Adrenal gland (tissue), 12 donors: ENCODE measurements around the gene FBXO33. TPM values are rescaled to one million over a fixed set of nuclear protein-coding genes. Genes with fewer than 3 reads are reported as not detected.

ENCODE experiments used
- DNase-seq, 7 donors: peaks; one replicate each; pipeline ENCODE4 v3.0.0-alpha.2; 2019 to 2020
- H3K27ac ChIP-seq, 5 donors: fragments of 200-600 bp; sonication (generic) in 4 of 5; 1 replicate in 3 of 5; 2 replicates in 2 of 5; pipeline versions ENCODE4 v1.5.1 to v1.8.0; 2016 to 2020; ENCODE audit warnings: mild to moderate bottlenecking in 1 of 5
- H3K27me3 ChIP-seq: fragments of 200-600 bp; 2 replicates; pipeline ENCODE4 v1.8.0; 2021
- H3K36me3 ChIP-seq, 2 donors: fragments of 200-600 bp; replicated peaks in 1 of 2; 1 replicate in 1 of 2; 2 replicates in 1 of 2; pipeline versions ENCODE4 v1.5.1 to v1.8.0; 2018 to 2022
- H3K4me1 ChIP-seq, 2 donors: fragments of 200-600 bp; replicated peaks in 1 of 2; 1 replicate in 1 of 2; 2 replicates in 1 of 2; pipeline versions ENCODE4 v1.5.1 to v1.8.0; 2018 to 2021
- H3K4me3 ChIP-seq, 4 donors: fragments of 200-600 bp; sonication (generic) in 3 of 4; one replicate each; pipeline ENCODE4 v1.5.1; 2016 to 2018
- H3K9me3 ChIP-seq, 3 donors: fragments of 200-600 bp; sonication (generic) in 1 of 3; replicated peaks in 1 of 3; 1 replicate in 2 of 3; 2 replicates in 1 of 3; pipeline versions ENCODE4 v1.5.1 to v1.8.0; 2016 to 2021
- POLR2A ChIP-seq, 2 donors: fragments of 450-650 bp; IDR thresholded peaks; one replicate each; pipeline ENCODE4 v1.6.1; 2017; ENCODE audit warnings: antibody characterized with exemption in 2 of 2, mild to moderate bottlenecking in 2 of 2, moderate library complexity in 1 of 2
- WGBS, 4 donors: extraction: QIAGEN DNeasy Blood & Tissue Kit in 2 of 4; methylation state at CpG; one replicate each; pipeline versions ENCODE4 v1.1.5 to v1.1.7; 2013 to 2017; 5-methylcytosine and 5-hydroxymethylcytosine counted together
- intact Hi-C, 2 donors: fragments of 100-400 bp; cut with DNase I; formaldehyde crosslinking; loops; one replicate each; pipeline versions ENCODE4 v1.14.1 to v1.15.0; 2022 to 2023
- polyA plus RNA-seq, 3 donors: library from polyadenylated mRNA; stranded (reverse); fragments of 200-250 nt in 2 of 3; fragments of 350-450 nt in 1 of 3; fragmentation: Illumina TruSeq in 1 of 3; extraction: RNeasy Lipid Tissue Mini Kit (QIAGEN cat#74804) in 1 of 3; gene quantifications; one replicate each; pipeline ENCODE4 v1.2.3, GENCODE V29; 2013 to 2014
- total RNA-seq, 9 donors: library from RNA; depleted of rRNA in 4 of 9; stranded (reverse); fragments of >200 nt in 4 of 9; fragments of 120-200 nt in 1 of 9; fragmentation: NEBNext Ultra II Directional in 1 of 9; extraction: Animal tissue kit (Norgen Biotek cat#: 25700) in 1 of 9; gene quantifications; one replicate each; pipeline versions ENCODE4 v1.1.0 to v1.2.4, GENCODE V29; 2013 to 2023
- TF ChIP-seq, protein P1 (sequence below), 6 experiments: fragments of 450-650 bp in 4 of 6; fragments of 200-600 bp in 2 of 6; sonication (generic) in 1 of 6; IDR thresholded peaks; 1 replicate in 5 of 6; 2 replicates in 1 of 6; pipeline versions ENCODE4 v1.5.1 to v1.8.0; 2016 to 2021; ENCODE audit warnings: antibody characterized with exemption in 6 of 6, mild to moderate bottlenecking in 2 of 6, moderate library complexity in 1 of 6
- donor health status: healthy with polysubstance abuse.
- donor health status: Bipolar disorder and iron deficiency.
- donor health status: DM: yes; HTN: yes; CAD: no.
- donor health status: DM: no; HTN: no; CAD: no.
- donor health status: DM: no; HTN: no; CAD: no.
- donor health status: DM: yes; HTN: yes; CAD: no.

The FBXO33 gene
- total and polyA plus RNA-seq, 12 donors = 6.0 to 23.2 (median 17.8) TPM

- TF ChIP-seq POLR2A (IDR thresholded peaks at IDR 0.05) = no peak
- TF ChIP-seq, protein P1, sequence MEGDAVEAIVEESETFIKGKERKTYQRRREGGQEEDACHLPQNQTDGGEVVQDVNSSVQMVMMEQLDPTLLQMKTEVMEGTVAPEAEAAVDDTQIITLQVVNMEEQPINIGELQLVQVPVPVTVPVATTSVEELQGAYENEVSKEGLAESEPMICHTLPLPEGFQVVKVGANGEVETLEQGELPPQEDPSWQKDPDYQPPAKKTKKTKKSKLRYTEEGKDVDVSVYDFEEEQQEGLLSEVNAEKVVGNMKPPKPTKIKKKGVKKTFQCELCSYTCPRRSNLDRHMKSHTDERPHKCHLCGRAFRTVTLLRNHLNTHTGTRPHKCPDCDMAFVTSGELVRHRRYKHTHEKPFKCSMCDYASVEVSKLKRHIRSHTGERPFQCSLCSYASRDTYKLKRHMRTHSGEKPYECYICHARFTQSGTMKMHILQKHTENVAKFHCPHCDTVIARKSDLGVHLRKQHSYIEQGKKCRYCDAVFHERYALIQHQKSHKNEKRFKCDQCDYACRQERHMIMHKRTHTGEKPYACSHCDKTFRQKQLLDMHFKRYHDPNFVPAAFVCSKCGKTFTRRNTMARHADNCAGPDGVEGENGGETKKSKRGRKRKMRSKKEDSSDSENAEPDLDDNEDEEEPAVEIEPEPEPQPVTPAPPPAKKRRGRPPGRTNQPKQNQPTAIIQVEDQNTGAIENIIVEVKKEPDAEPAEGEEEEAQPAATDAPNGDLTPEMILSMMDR (IDR thresholded peaks at IDR 0.05) = no peak
- H3K9me3 ChIP-seq = no peaks in the 10 kb centered on the region
- H3K27ac ChIP-seq = no peak overlapping the region
- H3K4me1 ChIP-seq = no peaks in the 10 kb centered on the region
- H3K27me3 ChIP-seq = no peaks in the 10 kb centered on the region
- no peak overlapping the region for H3K4me3 ChIP-seq
- 93 to 100% (median 96%) methylated on average over 1 of the region's 1 CpG for WGBS, 4 donors
- no peak for DNase-seq
- intact Hi-C loops = no loop called here
- no peaks in the 10 kb centered on the region for H3K36me3 ChIP-seq
These were observed 14.0 kb upstream of the FBXO33 start for GRCh38 chr14:39446131-39446744.

- Histone ChIP-seq H3K27me3 (no peaks in the 10 kb centered on the region), H3K4me3 (no peak overlapping the region), H3K27ac (no peak overlapping the region), H3K4me1 (no peaks in the 10 kb centered on the region), H3K36me3 (no peaks in the 10 kb centered on the region), H3K9me3 (no peaks in the 10 kb centered on the region)
- no peak for DNase-seq
- 89 to 97% (median 96%) methylated on average over 12 to 14 of the region's 14 CpGs for WGBS, 4 donors
- TF ChIP-seq, protein P1 (IDR thresholded peaks at IDR 0.05) = no peak
- no peak for TF ChIP-seq POLR2A (IDR thresholded peaks at IDR 0.05)
- intact Hi-C loops = no loop called here
These were observed 10.1 kb upstream of the FBXO33 start for GRCh38 chr14:39442293-39442692.

- Histone ChIP-seq H3K4me1 (no peaks in the 10 kb centered on the region), H3K9me3 (no peaks in the 10 kb centered on the region), H3K36me3 (no peaks in the 10 kb centered on the region), H3K4me3 (no peak overlapping the region), H3K27me3 (no peaks in the 10 kb centered on the region), H3K27ac (no peak overlapping the region)
- TF ChIP-seq, protein P1 (IDR thresholded peaks at IDR 0.05) = no peak
- no peak for TF ChIP-seq POLR2A (IDR thresholded peaks at IDR 0.05)
- no peak for DNase-seq
- intact Hi-C loops = no loop called here
- 50 to 97% (median 91%) methylated on average over 2 to 6 of the region's 6 CpGs for WGBS, 4 donors
These were observed 9.6 kb upstream of the FBXO33 start for GRCh38 chr14:39441805-39442204.

- intact Hi-C loops = no loop called here
- Histone ChIP-seq H3K27ac (no peak overlapping the region), H3K4me3 (no peak overlapping the region), H3K9me3 (no peaks in the 10 kb centered on the region), H3K4me1 (no peaks in the 10 kb centered on the region), H3K27me3 (no peaks in the 10 kb centered on the region), H3K36me3 (no peaks in the 10 kb centered on the region)
- WGBS, 4 donors = 76 to 97% (median 94%) methylated on average over 3 to 5 of the region's 5 CpGs
- DNase-seq = no peak
- TF ChIP-seq POLR2A (IDR thresholded peaks at IDR 0.05) = no peak
- TF ChIP-seq, protein P1 (IDR thresholded peaks at IDR 0.05) = no peak
These were observed 8.7 kb upstream of the FBXO33 start for GRCh38 chr14:39440975-39441374.
